HG03066 (cell line): Measurements from ENCODE around the gene RTCA.
"Not testable (repeated sequence)": the region's sequence is repeated elsewhere in the genome, so short reads cannot be mapped to it uniquely, and the experiment has no call there.

Experiments
- ATAC-seq: cut with Tn5 transposase; IDR thresholded peaks from one replicate; pipeline ENCODE4 v1.9.1; 2021; ENCODE audit warnings: low read depth; ENCODE audit not compliant: unreplicated experiment

RTCA gene

DNA sequence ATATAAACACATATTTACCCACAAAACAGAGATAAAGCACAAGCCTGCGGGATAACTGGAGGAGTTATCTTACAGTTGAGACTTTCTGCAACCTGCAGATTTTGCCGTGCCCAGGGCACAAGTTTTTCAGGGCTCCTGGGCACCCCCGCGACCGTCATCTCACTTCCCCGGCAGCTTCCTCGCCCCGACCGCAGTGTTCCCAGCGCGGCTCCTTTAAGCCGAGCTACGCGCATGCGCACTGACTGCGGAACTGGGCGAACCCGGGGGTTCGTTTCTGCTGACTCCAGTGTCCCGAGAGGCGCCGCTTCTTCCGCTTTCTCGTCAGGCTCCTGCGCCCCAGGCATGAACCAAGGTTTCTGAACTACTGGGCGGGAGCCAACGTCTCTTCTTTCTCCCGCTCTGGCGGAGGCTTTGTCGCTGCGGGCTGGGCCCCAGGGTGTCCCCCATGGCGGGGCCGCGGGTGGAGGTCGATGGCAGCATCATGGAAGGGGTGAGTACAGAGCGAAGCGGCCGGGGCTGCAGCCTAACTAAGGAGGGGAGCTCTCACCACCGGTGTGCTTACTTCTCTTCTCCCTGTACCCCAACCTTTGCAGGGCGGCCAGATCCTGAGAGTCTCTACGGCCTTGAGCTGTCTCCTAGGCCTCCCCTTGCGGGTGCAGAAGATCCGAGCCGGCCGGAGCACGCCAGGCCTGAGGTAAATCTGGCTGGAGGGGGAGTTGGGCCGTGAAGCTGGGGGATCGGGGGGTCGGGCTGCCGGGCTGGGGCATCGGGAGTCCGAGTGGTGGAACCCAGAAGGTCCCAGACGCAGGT, at the start of gene RTCA:
Gene RTCA (plus strand): TSS at position 286 of the 810 bp plus-strand sequence. CDS start 160 bp downstream, at position 446.
- ATAC-seq: peak; percentile 97

DNA sequence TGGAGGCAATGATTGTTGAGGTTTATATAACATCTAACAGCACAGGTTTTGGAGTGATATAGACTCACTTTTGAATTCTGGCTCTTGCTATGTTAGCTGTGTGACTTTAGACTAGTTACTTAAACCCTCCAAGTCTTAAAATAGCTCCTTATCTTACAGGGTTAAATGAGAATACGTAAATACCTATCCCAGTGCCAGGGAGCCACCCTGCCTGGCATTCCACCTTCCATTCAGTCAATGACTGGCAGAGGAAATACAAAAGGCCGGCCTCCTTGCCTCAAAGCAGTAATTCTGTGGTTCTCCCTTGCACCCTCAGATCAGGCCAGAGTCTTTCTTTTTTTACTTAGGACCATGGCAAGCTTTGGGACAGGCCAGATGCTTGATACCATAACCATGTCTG, 48.2 kb upstream of the RTCA start:
- no peak for ATAC-seq

- no peak for ATAC-seq
Observed at GRCh38 chr1:100219457-100219856, 46.6 kb upstream of the RTCA start.

DNA sequence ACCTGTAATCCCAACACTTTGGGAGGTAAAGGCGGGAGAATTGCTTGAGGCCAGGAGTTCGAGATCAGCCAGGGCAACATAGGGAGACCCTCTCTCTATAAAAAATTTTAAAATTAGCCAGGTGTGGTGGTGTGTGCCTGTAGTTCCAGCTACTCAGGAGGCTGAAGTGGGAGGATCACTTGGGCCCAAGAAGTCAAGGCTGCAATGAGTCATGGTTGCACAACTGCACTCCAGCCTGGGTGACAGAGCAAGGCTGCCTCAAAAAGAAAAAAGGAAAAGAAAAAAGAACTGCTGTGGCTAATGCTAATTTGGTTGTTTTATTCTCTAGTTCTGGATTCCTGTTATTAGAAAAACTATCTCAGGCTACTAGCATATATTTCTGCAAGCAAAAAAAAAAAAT, 46.1 kb upstream of the RTCA start:
- no peak for ATAC-seq

- no peak for ATAC-seq
Observed at GRCh38 chr1:100222428-100222827, 43.6 kb upstream of the RTCA start.

DNA sequence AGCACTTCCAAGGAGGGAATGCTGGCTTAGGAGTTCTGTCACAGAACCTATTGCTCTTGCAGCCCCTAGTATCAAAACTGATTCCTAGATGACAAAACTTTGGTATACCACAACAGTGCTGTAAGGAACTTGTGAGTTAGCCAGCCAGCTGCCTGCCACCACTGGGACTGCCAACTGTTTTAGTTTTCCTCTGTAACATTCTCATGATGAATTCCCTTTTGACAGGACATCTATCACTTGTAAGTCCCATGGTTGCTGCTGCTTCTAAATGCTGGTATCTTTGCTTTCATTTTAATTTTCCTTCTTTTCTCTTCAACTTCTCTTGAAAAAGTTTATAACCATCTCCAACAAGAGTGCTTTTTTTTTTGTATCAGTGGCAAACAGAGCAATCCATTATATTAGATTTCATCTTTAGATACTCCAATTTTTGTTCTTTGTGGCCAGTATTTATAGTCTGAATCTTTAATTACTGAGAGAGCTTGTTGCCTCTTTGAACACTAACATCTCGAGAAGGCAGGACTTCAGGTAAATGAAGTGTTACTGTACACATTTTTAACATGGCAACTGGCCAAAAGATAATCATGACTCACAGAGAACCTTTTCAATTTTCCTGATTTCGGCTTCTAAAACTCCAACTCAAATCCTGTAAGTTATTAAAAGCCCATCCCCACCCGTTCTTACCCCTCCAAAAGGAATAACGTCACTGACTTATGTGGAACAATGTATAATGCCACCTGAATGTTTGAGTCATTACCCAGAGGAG, 36.2 kb upstream of the RTCA start:
- no peak for ATAC-seq

DNA sequence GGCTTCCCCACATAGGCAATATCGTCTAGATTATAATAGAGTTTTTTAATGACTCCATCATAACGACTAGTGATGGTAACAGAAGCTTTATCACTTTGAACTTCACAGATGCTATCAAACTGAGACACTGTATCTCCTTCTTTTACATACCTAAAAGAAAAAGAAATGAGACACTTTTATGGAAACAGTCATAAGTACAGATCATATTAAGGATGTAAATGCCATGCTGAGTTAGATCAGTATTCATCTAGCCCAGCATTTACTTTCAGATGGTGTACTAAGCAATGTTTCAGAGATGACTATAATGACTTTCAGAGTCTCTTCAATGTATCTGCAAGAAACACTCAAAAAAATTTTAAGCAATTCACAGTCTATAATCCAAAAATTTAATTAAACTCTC, 35.3 kb upstream of the RTCA start:
- ATAC-seq: no peak

GRCh38 chr1:100231721-100232120, 34.3 kb upstream of the RTCA start:
- ATAC-seq: no peak

- ATAC-seq: no peak
Observed at GRCh38 chr1:100232156-100232555, 33.9 kb upstream of the RTCA start.

- not testable (repeated sequence) for ATAC-seq
Observed at GRCh38 chr1:100233566-100233965, 32.5 kb upstream of the RTCA start.

- ATAC-seq: no peak
Observed at GRCh38 chr1:100234432-100234831, 31.6 kb upstream of the RTCA start.

DNA sequence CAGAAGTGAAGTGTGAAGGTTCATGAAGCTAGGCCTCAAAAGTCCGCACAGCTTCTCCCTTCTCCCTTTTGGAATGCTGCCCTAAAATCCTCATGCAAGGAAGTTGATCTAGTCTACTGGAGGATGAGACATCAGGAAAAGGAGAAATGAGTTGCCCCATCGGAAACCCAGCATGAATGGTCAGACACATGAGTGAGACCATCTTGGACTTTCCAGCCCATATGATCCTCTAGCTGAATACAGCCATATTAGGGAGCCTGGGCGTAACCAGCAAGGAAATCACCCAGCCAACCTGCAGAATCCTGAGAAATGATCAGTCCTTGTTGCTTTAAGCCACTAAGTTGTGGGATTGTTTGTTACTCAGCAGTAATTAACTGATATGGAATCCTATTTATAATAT, 28.9 kb upstream of the RTCA start:
- no peak for ATAC-seq

GRCh38 chr1:100239961-100240360, 26.1 kb upstream of the RTCA start:
- ATAC-seq: no peak

DNA sequence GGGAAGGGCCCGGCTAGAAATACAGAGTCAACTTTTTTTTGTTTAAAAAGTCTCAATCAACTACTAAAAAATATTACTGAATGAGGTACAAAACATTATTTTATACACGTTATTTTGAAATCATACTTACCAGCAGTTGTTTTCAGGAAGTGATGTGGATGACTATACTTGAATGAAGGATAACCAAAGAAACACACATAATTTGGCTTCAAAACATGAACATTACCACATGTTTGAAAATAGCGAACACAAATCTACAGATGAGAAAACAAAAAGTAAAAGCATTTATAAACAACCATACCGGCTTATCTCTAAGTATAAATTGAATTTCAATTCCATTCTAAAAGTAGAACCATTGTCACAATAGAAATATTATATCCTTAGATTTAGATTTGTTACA, 25.4 kb upstream of the RTCA start:
- ATAC-seq: no peak

DNA sequence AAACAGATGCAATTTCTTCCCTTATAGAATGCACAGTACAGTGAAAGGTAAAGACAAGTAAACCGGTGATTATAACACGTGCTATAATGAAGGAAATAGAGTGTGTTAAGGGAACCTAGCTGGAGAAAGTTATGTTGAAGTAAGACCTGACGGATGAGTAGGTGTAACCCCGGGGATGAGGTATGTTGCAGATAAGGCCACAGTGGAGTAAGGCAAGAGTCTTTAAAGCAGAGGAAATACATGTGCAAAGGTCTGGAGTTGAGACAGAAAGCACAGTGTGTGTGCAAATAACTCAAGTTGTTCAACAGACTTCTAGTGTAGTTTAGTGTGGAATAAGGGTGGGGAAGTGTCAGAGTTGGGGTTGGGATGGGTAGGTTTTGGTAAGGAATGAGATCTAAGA, 19.3 kb upstream of the RTCA start:
- no peak for ATAC-seq

GRCh38 chr1:100249155-100249536, 16.9 kb upstream of the RTCA start:
- ATAC-seq: no peak

GRCh38 chr1:100249537-100250257, 16.3 kb upstream of the RTCA start, which contains the start of gene DBT:
Gene DBT (minus strand): TSS chr1:100249834. CDS start chr1:100249820, 14 bp downstream.
- peak; percentile 100 for ATAC-seq

GRCh38 chr1:100250264-100250663, 15.8 kb upstream of the RTCA start:
- ATAC-seq: no peak

DNA sequence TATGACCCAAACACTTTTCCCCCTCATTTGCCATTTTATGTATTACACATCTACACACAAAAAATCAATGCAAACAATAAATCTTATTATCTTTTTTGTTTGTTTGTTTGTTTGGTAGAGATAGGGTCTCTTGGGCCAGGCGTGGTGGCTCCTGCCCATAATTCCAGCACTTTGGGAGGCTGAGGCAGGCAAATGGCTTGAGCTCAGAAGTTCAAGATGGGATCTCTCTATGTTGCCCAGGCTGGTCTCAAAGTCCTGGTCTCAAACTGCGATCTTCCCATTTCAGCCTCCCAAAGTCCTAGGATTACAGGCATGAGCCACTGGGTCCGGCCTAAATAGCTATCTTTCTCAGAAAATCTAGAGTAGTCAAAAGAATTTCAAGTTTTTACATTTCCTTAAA, 15.2 kb upstream of the RTCA start:
- no peak for ATAC-seq

- ATAC-seq: no peak
Observed at GRCh38 chr1:100252901-100253300, 13.1 kb upstream of the RTCA start.

DNA sequence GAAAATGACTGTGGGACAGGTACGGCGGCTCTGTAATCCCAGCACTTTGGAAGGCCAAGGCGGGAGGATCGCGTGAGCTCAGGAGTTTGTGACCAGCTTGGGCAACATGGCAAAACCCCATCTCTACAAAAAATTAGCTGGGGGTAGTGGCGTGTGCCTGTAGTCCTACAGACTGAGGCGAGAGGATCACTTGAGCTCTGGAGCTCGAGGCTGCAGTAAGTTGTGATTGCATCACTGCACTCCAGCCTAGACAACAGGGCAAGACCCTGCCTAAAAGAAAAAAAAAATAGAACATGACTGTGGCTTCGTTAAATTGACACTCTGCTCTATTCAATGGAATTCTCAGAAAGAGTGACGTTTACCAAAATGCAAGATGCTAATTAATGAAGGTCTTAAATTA, 12.5 kb upstream of the RTCA start:
- ATAC-seq: no peak
